Right lobe of liver (tissue), 4 donors: ENCODE results near the gene ZNF511.
"Not testable (repeated sequence)": the region's sequence is repeated elsewhere in the genome, so short reads cannot be mapped to it uniquely, and the experiment has no call there.

Experiments
- POLR2A ChIP-seq: fragments of 450-650 bp; IDR thresholded peaks from one replicate; pipeline ENCODE4 v1.6.1; 2017; ENCODE audit warnings: antibody characterized with exemption, mild to moderate bottlenecking
- TF ChIP-seq, protein P1 (sequence below), 4 donors: fragments of 200-600 bp in 3 of 4; fragments of 450-650 bp in 1 of 4; IDR thresholded peaks; one replicate each; pipeline versions ENCODE4 v1.5.1 to v1.8.0; 2016 to 2022; ENCODE audit warnings: antibody characterized with exemption in 4 of 4, mild to moderate bottlenecking in 2 of 4
- donor health status: DM: no; HTN: no; CAD: no.
- donor health status: DM: no; HTN: no; CAD: no.
- donor health status: DM: no; HTN: yes; CAD: no.

DNA sequence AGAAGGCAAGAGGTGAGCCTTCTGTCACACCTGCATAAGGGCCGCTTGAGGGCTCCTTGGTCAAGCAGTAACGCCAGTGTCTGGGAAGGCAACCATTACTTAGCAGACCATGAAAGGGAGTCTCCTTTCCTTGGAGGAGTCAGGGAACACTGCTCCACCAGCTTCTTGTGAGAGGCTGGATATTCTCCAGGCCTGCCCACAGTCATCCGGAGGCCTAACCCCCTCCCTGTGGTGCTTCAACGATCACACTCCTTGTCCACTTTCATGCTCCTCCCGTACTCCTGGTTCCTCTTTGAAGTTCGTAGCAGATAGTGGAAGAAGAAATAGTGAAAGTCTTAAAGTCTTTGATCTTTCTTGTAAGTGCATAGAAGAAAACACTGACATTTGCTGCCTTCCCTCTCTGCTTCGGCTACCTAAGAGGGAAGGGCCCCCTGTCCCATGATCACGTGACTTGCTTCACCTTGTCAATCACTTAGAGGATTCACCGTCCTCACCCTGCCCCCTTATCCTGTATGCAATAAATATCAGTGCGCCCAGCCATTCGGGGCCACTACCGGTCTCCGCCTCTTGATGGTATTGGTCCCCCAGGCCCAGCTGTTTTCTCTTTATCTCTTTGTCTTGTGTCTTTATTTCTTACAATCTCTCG is 13.5 kb downstream of the ZNF511 start:
- TF ChIP-seq, protein P1, sequence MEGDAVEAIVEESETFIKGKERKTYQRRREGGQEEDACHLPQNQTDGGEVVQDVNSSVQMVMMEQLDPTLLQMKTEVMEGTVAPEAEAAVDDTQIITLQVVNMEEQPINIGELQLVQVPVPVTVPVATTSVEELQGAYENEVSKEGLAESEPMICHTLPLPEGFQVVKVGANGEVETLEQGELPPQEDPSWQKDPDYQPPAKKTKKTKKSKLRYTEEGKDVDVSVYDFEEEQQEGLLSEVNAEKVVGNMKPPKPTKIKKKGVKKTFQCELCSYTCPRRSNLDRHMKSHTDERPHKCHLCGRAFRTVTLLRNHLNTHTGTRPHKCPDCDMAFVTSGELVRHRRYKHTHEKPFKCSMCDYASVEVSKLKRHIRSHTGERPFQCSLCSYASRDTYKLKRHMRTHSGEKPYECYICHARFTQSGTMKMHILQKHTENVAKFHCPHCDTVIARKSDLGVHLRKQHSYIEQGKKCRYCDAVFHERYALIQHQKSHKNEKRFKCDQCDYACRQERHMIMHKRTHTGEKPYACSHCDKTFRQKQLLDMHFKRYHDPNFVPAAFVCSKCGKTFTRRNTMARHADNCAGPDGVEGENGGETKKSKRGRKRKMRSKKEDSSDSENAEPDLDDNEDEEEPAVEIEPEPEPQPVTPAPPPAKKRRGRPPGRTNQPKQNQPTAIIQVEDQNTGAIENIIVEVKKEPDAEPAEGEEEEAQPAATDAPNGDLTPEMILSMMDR (IDR thresholded peaks at IDR 0.05), result not testable (repeated sequence)
- TF ChIP-seq POLR2A, result not testable (repeated sequence)
